GM23248 (cell line): Measurements from ENCODE around the gene GPR3.

Experiments used
- EZH2 ChIP-seq: fragments of 200-600 bp; sonication (generic); IDR thresholded peaks from 2 replicates; pipeline ENCODE4 v1.6.1; 2018; ENCODE audit warnings: antibody characterized with exemption, mild to moderate bottlenecking; ENCODE audit not compliant: insufficient read depth, poor library complexity, severe bottlenecking
- EZH2phosphoT487 ChIP-seq: fragments of 200-600 bp; sonication (generic); IDR thresholded peaks from 2 replicates; pipeline ENCODE4 v1.6.1; 2018; ENCODE audit warnings: antibody characterized with exemption, moderate library complexity, mild to moderate bottlenecking, low read depth; ENCODE audit not compliant: insufficient read depth

DNA sequence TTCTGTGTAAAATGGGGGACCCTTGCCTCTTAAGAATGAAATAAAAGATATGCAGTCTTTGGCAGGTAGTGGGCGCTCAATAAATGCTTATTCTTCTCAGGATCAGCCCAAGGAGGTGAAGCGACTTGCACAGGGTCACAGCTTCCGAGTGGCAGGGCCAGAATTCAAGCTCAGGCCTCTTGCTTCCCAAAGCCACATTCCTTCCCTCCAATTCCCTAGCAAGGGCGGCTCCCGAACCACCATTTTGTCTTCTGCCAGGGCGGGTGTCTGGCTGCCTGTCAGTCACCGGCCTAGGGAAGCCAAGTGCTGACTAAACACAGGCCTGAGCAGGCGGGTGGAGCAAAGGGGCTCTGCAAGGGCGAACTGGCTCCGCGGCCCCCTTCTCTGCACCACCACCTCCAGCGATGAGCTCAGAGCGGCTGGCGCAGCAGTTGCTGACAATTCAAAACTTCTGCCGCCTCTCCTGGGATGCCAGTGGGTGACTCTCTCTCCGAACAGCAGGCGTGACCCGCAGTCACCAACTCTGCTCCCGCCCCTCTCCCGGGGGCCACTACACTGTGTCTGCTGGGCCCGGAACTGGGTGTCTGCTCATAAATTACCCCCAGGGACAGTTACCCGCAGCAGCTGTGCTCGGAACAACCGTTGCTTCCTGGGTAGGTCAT, 10.8 kb downstream of the GPR3 start:
- TF ChIP-seq EZH2 (no peak), EZH2phosphoT487 (no peak)
